NCI-H2196 treated with DMSO at 0.1 percent for 48 hours (cell line): Measurements from ENCODE around the gene PNO1.
"Not testable (repeated sequence)": the region's sequence is repeated elsewhere in the genome, so short reads cannot be mapped to it uniquely, and the experiment has no call there.

Experiments used
- DNase-seq: peaks from one replicate; lab custom pipeline; 2025; ENCODE audit not compliant: unreplicated experiment; lab: John Stamatoyannopoulos, UW

The PNO1 gene

DNA sequence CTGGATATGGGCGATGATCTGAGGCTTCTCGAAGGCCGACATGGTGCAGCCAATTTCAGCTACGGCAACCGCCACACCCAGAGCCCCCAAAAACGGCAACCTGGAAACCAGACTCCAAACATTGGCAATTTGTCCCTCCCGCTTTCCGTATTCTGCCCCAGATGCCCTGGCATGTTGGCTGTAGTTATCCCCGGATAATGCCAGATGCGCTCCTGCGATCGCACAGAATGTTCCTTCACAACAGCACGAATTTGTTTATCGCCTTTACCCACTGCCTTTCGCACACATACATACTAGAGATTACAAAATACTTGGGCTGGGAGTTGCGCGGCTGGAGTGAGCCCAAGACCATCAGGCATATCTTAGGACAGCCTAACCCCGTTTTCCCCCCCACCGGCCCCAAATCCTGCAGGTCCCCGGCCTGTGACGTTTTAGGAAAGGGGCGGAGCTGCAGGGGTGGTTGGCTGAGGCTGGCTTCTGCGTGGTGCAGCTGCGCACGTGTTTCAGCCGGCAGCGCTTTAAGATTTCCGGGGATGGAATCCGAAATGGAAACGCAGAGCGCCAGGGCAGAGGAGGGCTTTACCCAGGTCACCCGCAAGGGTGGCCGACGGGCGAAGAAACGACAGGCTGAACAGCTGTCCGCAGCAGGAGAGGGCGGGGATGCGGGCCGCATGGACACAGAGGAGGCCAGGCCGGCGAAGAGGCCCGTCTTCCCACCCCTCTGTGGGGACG is at the start of gene PNO1:
Gene PNO1 (plus strand): TSS at position 487 of the 732 bp plus-strand sequence. CDS start 47 bp downstream, at position 534.
- peak; percentile 44 for DNase-seq

DNA sequence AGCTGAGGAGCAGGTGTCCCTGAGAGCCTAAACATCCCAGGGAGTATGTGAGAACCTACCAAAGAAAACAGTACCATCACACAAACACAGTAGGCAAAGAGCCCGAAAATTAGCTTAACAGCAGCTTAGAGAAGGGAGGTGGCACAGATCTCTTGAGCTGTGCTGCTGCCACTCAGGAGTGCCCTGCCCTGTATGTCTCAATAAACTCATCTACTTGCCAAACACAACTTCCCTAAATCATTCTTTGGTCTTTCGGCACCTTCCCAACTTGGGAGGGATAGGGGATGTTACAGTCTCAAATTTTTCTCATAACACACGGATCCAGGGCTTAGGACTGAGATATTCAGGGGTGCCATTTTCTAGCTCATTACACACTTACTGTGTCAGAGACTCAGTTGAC is 49.6 kb upstream of the PNO1 start:
- DNase-seq: no peak

DNA sequence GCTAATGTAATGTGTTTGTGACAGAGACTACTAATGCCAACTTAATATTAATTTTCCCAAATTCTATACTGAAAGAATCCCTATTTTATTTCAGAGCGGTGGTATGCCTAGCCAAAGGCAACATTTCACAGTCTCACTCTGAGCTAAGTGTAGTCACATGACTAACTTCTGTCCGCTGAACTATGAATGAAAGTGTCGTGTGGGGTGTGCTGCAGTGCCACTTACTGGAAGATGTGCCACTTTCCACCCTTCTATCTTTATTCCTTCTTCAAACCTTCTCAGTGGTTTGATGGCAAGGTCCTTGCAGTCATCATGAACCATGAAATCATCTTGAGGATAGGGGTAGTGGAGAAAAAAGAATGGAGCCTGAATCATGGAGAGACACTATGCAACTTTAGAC is 47.6 kb upstream of the PNO1 start:
- DNase-seq: no peak

GRCh38 chr2:68115965-68116364 is 41.7 kb upstream of the PNO1 start:
- DNase-seq: no peak

DNA sequence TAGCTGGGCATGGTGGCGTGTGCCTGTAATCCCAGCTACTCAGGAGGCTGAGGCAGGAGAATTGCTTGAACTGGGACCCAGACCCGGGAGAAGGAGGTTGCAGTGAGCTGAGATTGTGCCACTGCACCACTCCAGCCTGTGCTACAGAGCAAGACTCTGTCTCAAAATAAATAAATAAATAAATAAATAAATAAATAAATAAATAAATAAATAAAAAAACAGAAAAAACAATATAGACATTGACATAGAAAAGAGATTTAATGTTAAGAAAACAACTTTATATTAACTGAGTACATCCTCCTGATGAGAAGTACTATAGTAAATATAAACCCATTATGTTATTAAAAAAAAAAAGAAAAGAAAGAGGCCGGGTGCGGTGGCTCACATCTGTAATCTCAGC is 39.8 kb upstream of the PNO1 start:
- not testable (repeated sequence) for DNase-seq

DNA sequence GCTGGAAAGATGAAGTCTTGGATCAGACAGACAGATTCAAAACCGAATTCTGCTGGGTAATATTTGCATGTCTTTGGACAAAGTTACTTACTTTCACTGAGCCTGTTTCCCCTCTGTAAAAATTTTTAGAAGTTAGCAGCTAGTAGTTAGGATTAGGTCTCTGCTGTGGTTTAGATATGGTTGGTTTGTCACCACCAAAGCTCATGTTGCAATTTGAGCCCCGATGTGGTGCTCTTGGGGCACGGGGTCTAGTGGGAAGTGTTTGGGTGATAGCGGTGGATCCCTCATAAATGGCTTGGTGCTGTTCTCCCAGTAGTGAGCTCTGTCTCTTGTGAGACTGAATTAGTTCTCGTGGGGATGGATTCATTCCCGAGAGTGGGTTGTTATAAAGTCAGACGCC is 38.9 kb upstream of the PNO1 start:
- no peak for DNase-seq

DNA sequence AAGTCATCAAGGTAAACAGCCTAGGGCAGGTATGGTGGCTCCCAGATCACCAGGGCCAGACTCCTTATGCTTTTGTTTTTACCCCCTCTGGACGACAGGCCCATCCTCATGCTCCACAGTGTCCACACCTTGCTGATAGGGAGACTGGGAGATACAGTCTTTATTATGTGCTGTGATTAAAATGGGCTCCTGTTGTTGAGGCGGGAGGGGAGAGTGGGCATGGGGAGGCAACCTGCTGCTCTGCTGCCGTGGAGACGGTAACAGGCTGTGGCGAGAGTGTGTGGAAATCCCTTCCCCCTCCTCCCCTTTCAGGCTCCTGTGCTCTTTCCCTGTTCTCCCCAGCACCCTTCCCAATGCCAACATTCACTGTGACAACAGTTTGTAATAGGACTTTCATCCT is 38.2 kb upstream of the PNO1 start:
- no peak for DNase-seq

DNA sequence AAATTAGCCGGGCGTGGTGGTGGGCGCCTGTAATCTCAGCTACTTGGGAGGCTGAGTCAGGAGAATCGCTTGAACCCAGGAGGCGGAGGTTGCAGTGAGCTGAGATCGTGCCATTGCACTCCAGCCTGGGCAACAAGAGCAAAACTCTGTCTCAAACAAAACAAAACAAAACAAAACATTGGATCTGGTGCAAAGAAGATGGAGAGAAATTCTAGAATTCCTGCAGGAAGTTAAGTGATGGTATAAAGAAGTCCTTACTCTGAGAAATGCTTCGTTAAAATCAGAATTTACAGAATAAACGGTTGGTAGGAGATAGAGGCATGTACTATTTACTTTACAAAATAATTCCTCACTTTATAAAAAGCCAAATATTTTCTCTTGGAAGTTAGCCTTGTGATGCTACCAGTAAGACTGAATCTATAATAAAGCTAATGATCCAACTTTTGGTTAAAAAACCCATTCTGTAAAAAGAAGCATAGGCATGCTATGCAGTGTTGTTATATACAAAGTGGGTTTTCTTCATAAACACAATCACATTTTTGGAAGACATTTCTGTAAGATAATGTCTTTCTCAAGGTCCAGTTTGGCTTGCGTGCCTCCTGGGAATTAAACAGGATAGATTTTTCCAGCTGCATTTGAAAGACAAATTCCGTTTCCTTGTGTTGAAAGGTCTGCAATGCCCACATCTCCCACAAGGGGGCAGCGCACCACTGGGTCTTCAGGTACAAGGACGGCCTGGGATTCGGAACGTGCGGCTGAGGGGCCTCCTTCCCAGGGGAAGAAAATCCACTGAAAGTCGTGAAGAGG is 35.6 kb upstream of the PNO1 start:
- DNase-seq: no peak

DNA sequence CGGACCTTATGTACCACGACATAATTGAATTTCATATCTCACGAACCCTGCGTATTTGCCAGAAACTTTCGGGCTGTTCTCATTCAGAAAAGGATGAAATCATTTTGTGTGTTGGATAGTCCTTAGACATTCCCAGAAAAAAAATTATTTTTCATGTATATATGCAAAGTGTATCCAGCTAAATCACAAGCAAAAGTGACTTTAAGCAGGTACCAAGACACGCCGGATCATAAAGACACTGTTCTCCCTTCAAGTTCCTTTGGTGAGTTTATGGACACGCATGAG is 35.1 kb upstream of the PNO1 start:
- no peak for DNase-seq

GRCh38 chr2:68124321-68124720 is 33.4 kb upstream of the PNO1 start:
- DNase-seq: no peak

GRCh38 chr2:68125821-68126220 is 31.9 kb upstream of the PNO1 start:
- DNase-seq: no peak

- DNase-seq: no peak
Observed at GRCh38 chr2:68126561-68126960, 31.1 kb upstream of the PNO1 start.

GRCh38 chr2:68127358-68128242 is 30.1 kb upstream of the PNO1 start:
- no peak for DNase-seq

GRCh38 chr2:68134120-68134519 is 23.6 kb upstream of the PNO1 start:
- DNase-seq: no peak

GRCh38 chr2:68134554-68134953 is 23.1 kb upstream of the PNO1 start:
- no peak for DNase-seq

DNA sequence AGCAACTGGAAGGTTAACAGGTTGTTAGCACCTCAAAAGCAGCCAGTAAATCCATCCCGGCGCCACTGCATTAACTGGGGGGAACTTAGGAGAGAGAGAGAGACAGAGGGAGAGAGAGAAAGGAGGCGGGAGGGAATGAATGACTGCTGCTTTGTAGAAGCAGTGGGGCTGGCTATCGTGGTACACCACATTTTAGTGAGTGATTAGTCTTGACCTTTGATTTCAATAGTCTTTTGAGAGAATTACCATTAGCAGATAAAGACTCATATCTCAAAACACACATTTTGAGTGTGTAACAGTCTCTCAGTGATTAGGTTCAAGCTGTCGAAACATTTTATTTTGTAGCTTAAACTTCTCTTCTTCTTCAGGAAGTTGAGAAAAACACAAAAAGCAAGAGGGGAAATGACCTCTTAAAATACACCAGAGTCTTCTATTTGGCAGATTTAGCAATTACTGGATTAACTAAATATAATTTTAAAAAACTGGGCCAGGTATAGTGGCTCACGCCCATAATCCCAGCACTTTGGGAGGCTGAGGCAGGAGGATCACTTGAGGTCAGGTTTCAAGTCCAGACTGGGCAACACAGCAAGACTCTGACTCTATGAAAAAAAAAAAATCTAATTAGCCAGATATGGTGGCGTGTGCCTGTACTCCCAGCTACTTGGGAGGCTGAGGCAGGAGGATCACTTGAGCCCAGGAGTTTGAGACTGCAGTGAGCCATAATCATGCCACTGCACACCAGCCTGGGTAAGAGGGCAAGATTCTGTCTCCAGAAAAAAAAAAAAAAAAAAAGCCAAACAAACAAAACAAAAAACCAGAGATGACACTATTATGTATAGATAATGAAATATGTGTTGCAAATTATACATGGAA is 22.0 kb upstream of the PNO1 start:
- DNase-seq: no peak

DNA sequence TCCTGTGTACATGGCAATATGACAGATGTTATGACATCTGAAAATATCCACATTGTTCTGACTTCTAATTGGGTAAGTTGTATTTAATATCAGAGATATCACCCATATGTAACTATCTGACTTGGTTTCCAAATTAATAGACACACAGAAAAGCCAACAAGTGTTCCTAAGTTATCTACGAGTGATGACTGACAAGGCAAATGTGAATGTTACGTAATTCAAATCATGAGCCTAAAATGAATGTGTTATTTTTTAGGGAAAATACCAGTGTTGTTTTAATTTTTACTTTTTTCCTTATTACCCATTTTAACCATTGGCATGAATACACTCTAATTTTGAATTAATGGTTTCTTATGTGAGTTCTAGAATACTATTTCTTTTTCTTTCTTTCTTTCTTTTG is 15.8 kb upstream of the PNO1 start:
- no peak for DNase-seq

DNA sequence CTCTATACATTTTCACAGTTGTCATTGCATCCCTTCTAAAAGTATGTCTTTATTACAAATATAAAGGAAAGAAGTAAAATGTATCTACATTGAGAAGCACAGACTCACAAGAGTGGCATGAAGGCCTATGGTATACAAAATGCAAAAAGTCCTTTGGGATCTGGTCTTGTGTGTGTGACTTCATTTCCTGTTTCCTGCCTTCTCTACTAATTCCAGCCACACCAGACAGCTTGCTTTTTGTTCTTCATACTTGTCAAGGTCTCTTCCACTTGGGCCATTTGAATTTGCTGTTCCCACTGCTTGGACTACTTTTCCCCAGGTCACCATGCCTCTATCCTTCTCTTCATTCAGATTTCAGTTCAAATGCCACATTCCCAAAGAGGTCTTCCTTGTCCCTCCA is 6.7 kb upstream of the PNO1 start:
- DNase-seq: no peak

GRCh38 chr2:68152681-68153347 is 4.9 kb upstream of the PNO1 start:
- DNase-seq: no peak

DNA sequence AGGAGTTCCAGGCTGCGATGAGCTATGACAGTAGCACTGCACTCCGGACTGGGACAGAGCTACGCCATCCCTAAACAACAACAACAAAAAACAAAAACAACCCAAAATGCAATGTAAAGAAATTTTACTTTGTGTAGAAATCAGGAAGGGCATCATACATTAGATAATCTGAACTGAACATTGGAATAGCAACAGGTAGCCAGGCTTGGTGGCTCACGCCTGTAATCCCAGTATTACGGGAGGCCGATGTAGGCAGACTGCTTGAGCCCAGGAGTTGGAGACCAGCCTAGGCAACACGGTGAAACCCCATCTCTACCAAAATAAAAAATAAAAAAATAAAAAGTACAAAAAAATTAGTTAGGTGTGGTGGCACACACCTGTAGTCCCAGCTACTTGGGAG is 2.1 kb upstream of the PNO1 start:
- DNase-seq: no peak
